ENCODE data around the gene IDH3B. TPM values are rescaled to one million over a fixed set of nuclear protein-coding genes. Genes with fewer than 3 reads are reported as not detected.
A peak's percentile ranks its signal among the peaks of the same experiment; 100 is the strongest.

Gene IDH3B
- total and polyA plus RNA-seq, 2 of the 13 experiments (the other 11 are each of a cell fraction or from before 2014, with no cell fraction given): 215 to 254 TPM

DNA sequence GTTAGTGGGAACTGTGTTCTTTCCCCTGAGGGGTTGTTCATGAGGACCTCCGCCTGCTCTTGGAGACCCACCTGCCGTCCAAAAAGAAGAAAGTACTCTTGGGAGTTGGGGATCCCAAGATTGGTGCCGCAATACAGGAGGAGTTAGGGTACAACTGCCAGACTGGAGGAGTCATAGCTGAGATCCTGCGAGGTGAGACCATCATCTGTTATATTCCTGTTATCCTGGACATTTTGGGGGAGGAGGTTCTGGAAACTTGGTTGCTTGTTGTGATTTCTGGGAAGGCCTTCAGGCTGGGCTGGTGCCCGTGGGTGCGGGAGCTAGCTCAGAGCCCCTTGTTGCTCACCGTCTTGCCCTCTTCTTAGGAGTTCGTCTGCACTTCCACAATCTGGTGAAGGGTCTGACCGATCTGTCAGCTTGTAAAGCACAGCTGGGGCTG is 9.6 kb downstream of the IDH3B start (continued):
- TF ChIP-seq, protein P1, sequence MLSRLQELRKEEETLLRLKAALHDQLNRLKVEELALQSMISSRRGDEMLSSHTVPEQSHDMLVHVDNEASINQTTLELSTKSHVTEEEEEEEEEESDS (CRISPR knock-in tag; IDR thresholded peaks at IDR 0.05; ENCODE audit: borderline replicate concordance): no peak
- TF ChIP-seq ZNF230 (CRISPR knock-in tag; IDR thresholded peaks at IDR 0.05) (no peak), ZNF292 (CRISPR knock-in tag; IDR thresholded peaks at IDR 0.05; ENCODE audit: borderline replicate concordance, low read depth) (no peak), ELF3 (CRISPR knock-in tag; IDR thresholded peaks at IDR 0.05) (no peak), TAF1 (CRISPR knock-in tag; IDR thresholded peaks at IDR 0.05) (no peak), CBX5 (CRISPR knock-in tag; IDR thresholded peaks at IDR 0.05; ENCODE audit: borderline replicate concordance) (0 out of 2 replicates have a peak, but pooled peaks have one; percentile 14), ZC3H13 (CRISPR knock-in tag; IDR thresholded peaks at IDR 0.05) (no peak), ESRRA (CRISPR knock-in tag; IDR thresholded peaks at IDR 0.05; ENCODE audit: low read depth) (no peak), KLF15 (CRISPR knock-in tag; IDR thresholded peaks at IDR 0.05; ENCODE audit: borderline replicate concordance) (no peak), HMG20A (CRISPR knock-in tag; IDR thresholded peaks at IDR 0.05; ENCODE audit: borderline replicate concordance) (no peak)
- TF ChIP-seq, protein P2, sequence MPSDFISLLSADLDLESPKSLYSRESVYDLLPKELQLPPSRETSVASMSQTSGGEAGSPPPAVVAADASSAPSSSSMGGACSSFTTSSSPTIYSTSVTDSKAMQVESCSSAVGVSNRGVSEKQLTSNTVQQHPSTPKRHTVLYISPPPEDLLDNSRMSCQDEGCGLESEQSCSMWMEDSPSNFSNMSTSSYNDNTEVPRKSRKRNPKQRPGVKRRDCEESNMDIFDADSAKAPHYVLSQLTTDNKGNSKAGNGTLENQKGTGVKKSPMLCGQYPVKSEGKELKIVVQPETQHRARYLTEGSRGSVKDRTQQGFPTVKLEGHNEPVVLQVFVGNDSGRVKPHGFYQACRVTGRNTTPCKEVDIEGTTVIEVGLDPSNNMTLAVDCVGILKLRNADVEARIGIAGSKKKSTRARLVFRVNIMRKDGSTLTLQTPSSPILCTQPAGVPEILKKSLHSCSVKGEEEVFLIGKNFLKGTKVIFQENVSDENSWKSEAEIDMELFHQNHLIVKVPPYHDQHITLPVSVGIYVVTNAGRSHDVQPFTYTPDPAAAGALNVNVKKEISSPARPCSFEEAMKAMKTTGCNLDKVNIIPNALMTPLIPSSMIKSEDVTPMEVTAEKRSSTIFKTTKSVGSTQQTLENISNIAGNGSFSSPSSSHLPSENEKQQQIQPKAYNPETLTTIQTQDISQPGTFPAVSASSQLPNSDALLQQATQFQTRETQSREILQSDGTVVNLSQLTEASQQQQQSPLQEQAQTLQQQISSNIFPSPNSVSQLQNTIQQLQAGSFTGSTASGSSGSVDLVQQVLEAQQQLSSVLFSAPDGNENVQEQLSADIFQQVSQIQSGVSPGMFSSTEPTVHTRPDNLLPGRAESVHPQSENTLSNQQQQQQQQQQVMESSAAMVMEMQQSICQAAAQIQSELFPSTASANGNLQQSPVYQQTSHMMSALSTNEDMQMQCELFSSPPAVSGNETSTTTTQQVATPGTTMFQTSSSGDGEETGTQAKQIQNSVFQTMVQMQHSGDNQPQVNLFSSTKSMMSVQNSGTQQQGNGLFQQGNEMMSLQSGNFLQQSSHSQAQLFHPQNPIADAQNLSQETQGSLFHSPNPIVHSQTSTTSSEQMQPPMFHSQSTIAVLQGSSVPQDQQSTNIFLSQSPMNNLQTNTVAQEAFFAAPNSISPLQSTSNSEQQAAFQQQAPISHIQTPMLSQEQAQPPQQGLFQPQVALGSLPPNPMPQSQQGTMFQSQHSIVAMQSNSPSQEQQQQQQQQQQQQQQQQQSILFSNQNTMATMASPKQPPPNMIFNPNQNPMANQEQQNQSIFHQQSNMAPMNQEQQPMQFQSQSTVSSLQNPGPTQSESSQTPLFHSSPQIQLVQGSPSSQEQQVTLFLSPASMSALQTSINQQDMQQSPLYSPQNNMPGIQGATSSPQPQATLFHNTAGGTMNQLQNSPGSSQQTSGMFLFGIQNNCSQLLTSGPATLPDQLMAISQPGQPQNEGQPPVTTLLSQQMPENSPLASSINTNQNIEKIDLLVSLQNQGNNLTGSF (CRISPR knock-in tag; IDR thresholded peaks at IDR 0.05): peak; percentile 28; the same call in 1 of the 2 replicates
- TF ChIP-seq, protein P3, sequence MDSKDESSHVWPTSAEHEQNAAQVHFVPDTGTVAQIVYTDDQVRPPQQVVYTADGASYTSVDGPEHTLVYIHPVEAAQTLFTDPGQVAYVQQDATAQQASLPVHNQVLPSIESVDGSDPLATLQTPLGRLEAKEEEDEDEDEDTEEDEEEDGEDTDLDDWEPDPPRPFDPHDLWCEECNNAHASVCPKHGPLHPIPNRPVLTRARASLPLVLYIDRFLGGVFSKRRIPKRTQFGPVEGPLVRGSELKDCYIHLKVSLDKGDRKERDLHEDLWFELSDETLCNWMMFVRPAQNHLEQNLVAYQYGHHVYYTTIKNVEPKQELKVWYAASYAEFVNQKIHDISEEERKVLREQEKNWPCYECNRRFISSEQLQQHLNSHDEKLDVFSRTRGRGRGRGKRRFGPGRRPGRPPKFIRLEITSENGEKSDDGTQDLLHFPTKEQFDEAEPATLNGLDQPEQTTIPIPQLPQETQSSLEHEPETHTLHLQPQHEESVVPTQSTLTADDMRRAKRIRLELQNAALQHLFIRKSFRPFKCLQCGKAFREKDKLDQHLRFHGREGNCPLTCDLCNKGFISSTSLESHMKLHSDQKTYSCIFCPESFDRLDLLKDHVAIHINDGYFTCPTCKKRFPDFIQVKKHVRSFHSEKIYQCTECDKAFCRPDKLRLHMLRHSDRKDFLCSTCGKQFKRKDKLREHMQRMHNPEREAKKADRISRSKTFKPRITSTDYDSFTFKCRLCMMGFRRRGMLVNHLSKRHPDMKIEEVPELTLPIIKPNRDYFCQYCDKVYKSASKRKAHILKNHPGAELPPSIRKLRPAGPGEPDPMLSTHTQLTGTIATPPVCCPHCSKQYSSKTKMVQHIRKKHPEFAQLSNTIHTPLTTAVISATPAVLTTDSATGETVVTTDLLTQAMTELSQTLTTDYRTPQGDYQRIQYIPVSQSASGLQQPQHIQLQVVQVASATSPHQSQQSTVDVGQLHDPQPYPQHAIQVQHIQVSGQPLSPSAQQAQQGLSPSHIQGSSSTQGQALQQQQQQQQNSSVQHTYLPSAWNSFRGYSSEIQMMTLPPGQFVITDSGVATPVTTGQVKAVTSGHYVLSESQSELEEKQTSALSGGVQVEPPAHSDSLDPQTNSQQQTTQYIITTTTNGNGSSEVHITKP (CRISPR knock-in tag; IDR thresholded peaks at IDR 0.05; ENCODE audit: low read depth): 0 out of 2 replicates have a peak, but pooled peaks have one; percentile 9
- TF ChIP-seq, protein P4, sequence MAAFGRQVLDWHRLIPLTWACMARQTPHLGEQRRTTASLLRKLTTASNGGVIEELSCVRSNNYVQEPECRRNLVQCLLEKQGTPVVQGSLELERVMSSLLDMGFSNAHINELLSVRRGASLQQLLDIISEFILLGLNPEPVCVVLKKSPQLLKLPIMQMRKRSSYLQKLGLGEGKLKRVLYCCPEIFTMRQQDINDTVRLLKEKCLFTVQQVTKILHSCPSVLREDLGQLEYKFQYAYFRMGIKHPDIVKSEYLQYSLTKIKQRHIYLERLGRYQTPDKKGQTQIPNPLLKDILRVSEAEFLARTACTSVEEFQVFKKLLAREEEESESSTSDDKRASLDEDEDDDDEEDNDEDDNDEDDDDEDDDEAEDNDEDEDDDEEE (CRISPR knock-in tag; IDR thresholded peaks at IDR 0.05): no peak

Measured in HepG2 (cell line).